GM23338 (cell line): ENCODE results near the gene NEDD1. TPM values are rescaled to one million over a fixed set of nuclear protein-coding genes. Genes with fewer than 3 reads are reported as not detected.

ENCODE experiments used
- ATAC-seq: fragments of 200-7000 bp; cut with Tn5 transposase; 3 replicates; pipeline ENCODE4 v1.9.1; 2020
- DNase-seq: peaks from one replicate; pipeline ENCODE4 v3.0.0-alpha.2; 2015; ENCODE audit warnings: low spot score
- H2AFZ ChIP-seq: fragments of 200-600 bp; sonication (generic); 2 replicates; pipeline ENCODE4 v1.8.0; 2016; ENCODE audit warnings: antibody characterized with exemption, mild to moderate bottlenecking, moderate library complexity
- H3F3A ChIP-seq: fragments of 200-600 bp; sonication (generic); replicated peaks from 2 replicates; pipeline ENCODE4 v1.8.0; 2017; ENCODE audit warnings: antibody characterized with exemption, mixed run types, low read depth
- H3K27ac ChIP-seq: fragments of 200-600 bp; sonication (generic); 2 replicates; pipeline ENCODE4 v1.6.1; 2016; ENCODE audit warnings: low read depth
- H3K27me3 ChIP-seq: fragments of 200-600 bp; sonication (generic); 2 replicates; pipeline ENCODE4 v1.8.0; 2016; ENCODE audit warnings: mild to moderate bottlenecking, mixed run types, moderate library complexity; ENCODE audit not compliant: insufficient read depth
- H3K36me3 ChIP-seq: fragments of 200-600 bp; sonication (generic); 2 replicates; pipeline ENCODE4 v1.8.0; 2016; ENCODE audit warnings: mild to moderate bottlenecking; ENCODE audit not compliant: insufficient read depth
- H3K4me1 ChIP-seq: fragments of 200-600 bp; sonication (generic); 2 replicates; pipeline ENCODE4 v1.8.0; 2016; ENCODE audit warnings: mild to moderate bottlenecking, moderate library complexity; ENCODE audit not compliant: insufficient read depth
- H3K4me2 ChIP-seq: fragments of 200-600 bp; sonication (generic); 2 replicates; pipeline ENCODE4 v1.7.1; 2017; ENCODE audit warnings: mixed run types
- H3K4me3 ChIP-seq: fragments of 200-600 bp; sonication (generic); 2 replicates; pipeline ENCODE4 v1.6.1; 2016; ENCODE audit warnings: mixed run types
- H3K79me2 ChIP-seq: fragments of 200-600 bp; sonication (generic); replicated peaks from 2 replicates; pipeline ENCODE4 v1.8.0; 2017; ENCODE audit warnings: mild to moderate bottlenecking; ENCODE audit not compliant: insufficient read depth
- H3K9me2 ChIP-seq: fragments of 200-600 bp; sonication (generic); 2 replicates; pipeline ENCODE4 v1.8.0; 2017; ENCODE audit not compliant: insufficient read depth
- H4K20me1 ChIP-seq: fragments of 200-600 bp; sonication (generic); replicated peaks from 2 replicates; pipeline ENCODE4 v1.8.0; 2017; ENCODE audit warnings: mild to moderate bottlenecking; ENCODE audit not compliant: insufficient read depth
- H3K27ac Mint-ChIP-seq: 2 replicates; pipeline ENCODE4 v1.8.0; 2020; ENCODE audit warnings: inconsistent platforms, mild to moderate bottlenecking, moderate library complexity, mixed read lengths
- H3K27me3 Mint-ChIP-seq: 3 replicates; pipeline ENCODE4 v1.8.0; 2022; ENCODE audit warnings: low read depth, mild to moderate bottlenecking, moderate library complexity, mixed read lengths, inconsistent platforms; ENCODE audit not compliant: insufficient read depth, poor library complexity
- H3K36me3 Mint-ChIP-seq: 3 replicates; pipeline ENCODE4 v1.8.0; 2021; ENCODE audit warnings: low read depth, mild to moderate bottlenecking, inconsistent platforms, moderate library complexity, mixed read lengths
- H3K4me1 Mint-ChIP-seq: 3 replicates; pipeline ENCODE4 v1.8.0; 2020; ENCODE audit warnings: mild to moderate bottlenecking, inconsistent platforms, mixed read lengths
- H3K4me3 Mint-ChIP-seq: 3 replicates; pipeline ENCODE4 v1.8.0; 2021; ENCODE audit warnings: moderate library complexity, mild to moderate bottlenecking, inconsistent platforms, mixed read lengths
- H3K9me3 Mint-ChIP-seq: 3 replicates; pipeline ENCODE4 v1.8.0; 2020; ENCODE audit warnings: moderate library complexity, mild to moderate bottlenecking, inconsistent platforms, mixed read lengths
- CREB1 ChIP-seq: fragments of 250-450 bp; sonication (Bioruptor Pico); IDR thresholded peaks from 2 replicates; pipeline ENCODE4 v1.5.0; 2020; ENCODE audit warnings: low read depth, mild to moderate bottlenecking, moderate library complexity
- ETS1 ChIP-seq: IDR thresholded peaks from 2 replicates; pipeline ENCODE4 v1.6.1; 2016; ENCODE audit warnings: antibody characterized with exemption
- EZH2 ChIP-seq: fragments of 200-600 bp; sonication (generic); IDR thresholded peaks from one replicate; pipeline ENCODE4 v1.8.0; 2017; ENCODE audit warnings: antibody characterized with exemption, mild to moderate bottlenecking, low read depth; ENCODE audit not compliant: unreplicated experiment
- EZH2phosphoT487 ChIP-seq: fragments of 200-600 bp; sonication (generic); IDR thresholded peaks from one replicate; pipeline ENCODE4 v1.8.1; 2018; ENCODE audit warnings: antibody characterized with exemption; ENCODE audit not compliant: unreplicated experiment
- JUNB ChIP-seq: IDR thresholded peaks from one replicate; pipeline ENCODE4 v1.6.1; 2016; ENCODE audit warnings: antibody characterized with exemption; ENCODE audit not compliant: unreplicated experiment
- NANOG ChIP-seq: IDR thresholded peaks from 2 replicates; pipeline ENCODE4 v1.6.1; 2016; ENCODE audit warnings: antibody characterized with exemption, borderline replicate concordance
- POLR2AphosphoS5 ChIP-seq: IDR thresholded peaks from 2 replicates; pipeline ENCODE4 v1.6.1; 2016; ENCODE audit warnings: antibody characterized with exemption, low read depth
- STAT1 ChIP-seq: IDR thresholded peaks from one replicate; pipeline ENCODE4 v1.6.1; 2016; ENCODE audit warnings: antibody characterized with exemption; ENCODE audit not compliant: unreplicated experiment
- ZNF114 ChIP-seq: fragments of 250-450 bp; sonication (Bioruptor Pico); IDR thresholded peaks from 2 replicates; pipeline ENCODE4 v1.5.0; 2020; ENCODE audit warnings: mild to moderate bottlenecking, moderate library complexity
- ZNF331 ChIP-seq: fragments of 250-450 bp; sonication (Bioruptor Pico); IDR thresholded peaks from 2 replicates; pipeline ENCODE4 v1.5.0; 2020; ENCODE audit warnings: low read depth, mild to moderate bottlenecking, moderate library complexity
- ZNF462 ChIP-seq: fragments of 250-450 bp; sonication (Bioruptor Pico); IDR thresholded peaks from 2 replicates; pipeline ENCODE4 v1.5.0; 2020; ENCODE audit warnings: mild to moderate bottlenecking, moderate library complexity
- polyA plus RNA-seq: library from polyadenylated mRNA; unstranded; fragments of >200 nt; fragmentation: Nextera tagmentation; extraction: Ambion mirVana; gene quantifications from 2 replicates; pipeline ENCODE4 v1.2.1, GENCODE V29; 2016
- total RNA-seq: library from RNA; depleted of rRNA; stranded (reverse); fragments of >200 nt; shearing (Covaris generic); gene quantifications from 2 replicates; pipeline ENCODE4 v1.2.3, GENCODE V29; 2014
- TF ChIP-seq, protein P1 (sequence below): IDR thresholded peaks from one replicate; pipeline ENCODE4 v1.6.1; 2018; ENCODE audit warnings: antibody characterized with exemption; ENCODE audit not compliant: unreplicated experiment
- TF ChIP-seq, protein P2 (sequence below), 2 experiments: fragments of 200-600 bp in 1 of 2; sonication (generic) in 1 of 2; conservative IDR thresholded peaks; 2 replicates each; pipeline versions ENCODE4 v1.5.1 to v1.6.1; 2016 to 2017; ENCODE audit warnings: antibody characterized with exemption in 2 of 2, low read depth in 2 of 2, mild to moderate bottlenecking in 2 of 2, moderate library complexity in 1 of 2

Gene NEDD1
- total and polyA plus RNA-seq, 2 experiments from 2014 or later = 16.0 to 35.8 TPM

- H3K4me2 ChIP-seq = peak overlapping the region; percentile 46
- H2AFZ ChIP-seq = no peak overlapping the region
- Mint-ChIP-seq H3K4me1 (peaks cover 21% of the 10 kb centered on the region), H3K27me3 (no peaks in the 10 kb centered on the region), H3K4me3 (no peak overlapping the region), H3K9me3 (no peaks in the 10 kb centered on the region), H3K36me3 (peaks cover 21% of the 10 kb centered on the region; the same call in 2 of the 3 replicates), H3K27ac (peak overlapping the region; percentile 75)
- no peaks in the 10 kb centered on the region for H3F3A ChIP-seq
- DNase-seq (no peak), ATAC-seq (no peak)
- H4K20me1 ChIP-seq = no peaks in the 10 kb centered on the region
- 0 out of 2 replicates have a peak, but pooled peaks cover 3% of the 10 kb centered on the region for H3K9me2 ChIP-seq
- no peaks in the 10 kb centered on the region for H3K36me3 ChIP-seq
- peak overlapping the region; percentile 1; the same call in 1 of the 2 replicates for H3K4me3 ChIP-seq
- TF ChIP-seq JUNB (no peak), ETS1 (no peak), EZH2 (no peak), ZNF114 (CRISPR knock-in tag) (no peak), ZNF462 (CRISPR knock-in tag) (no peak), NANOG (no peak), POLR2AphosphoS5 (no peak), EZH2phosphoT487 (no peak), STAT1 (no peak), ZNF331 (CRISPR knock-in tag) (no peak), CREB1 (CRISPR knock-in tag) (no peak)
- TF ChIP-seq, protein P1, sequence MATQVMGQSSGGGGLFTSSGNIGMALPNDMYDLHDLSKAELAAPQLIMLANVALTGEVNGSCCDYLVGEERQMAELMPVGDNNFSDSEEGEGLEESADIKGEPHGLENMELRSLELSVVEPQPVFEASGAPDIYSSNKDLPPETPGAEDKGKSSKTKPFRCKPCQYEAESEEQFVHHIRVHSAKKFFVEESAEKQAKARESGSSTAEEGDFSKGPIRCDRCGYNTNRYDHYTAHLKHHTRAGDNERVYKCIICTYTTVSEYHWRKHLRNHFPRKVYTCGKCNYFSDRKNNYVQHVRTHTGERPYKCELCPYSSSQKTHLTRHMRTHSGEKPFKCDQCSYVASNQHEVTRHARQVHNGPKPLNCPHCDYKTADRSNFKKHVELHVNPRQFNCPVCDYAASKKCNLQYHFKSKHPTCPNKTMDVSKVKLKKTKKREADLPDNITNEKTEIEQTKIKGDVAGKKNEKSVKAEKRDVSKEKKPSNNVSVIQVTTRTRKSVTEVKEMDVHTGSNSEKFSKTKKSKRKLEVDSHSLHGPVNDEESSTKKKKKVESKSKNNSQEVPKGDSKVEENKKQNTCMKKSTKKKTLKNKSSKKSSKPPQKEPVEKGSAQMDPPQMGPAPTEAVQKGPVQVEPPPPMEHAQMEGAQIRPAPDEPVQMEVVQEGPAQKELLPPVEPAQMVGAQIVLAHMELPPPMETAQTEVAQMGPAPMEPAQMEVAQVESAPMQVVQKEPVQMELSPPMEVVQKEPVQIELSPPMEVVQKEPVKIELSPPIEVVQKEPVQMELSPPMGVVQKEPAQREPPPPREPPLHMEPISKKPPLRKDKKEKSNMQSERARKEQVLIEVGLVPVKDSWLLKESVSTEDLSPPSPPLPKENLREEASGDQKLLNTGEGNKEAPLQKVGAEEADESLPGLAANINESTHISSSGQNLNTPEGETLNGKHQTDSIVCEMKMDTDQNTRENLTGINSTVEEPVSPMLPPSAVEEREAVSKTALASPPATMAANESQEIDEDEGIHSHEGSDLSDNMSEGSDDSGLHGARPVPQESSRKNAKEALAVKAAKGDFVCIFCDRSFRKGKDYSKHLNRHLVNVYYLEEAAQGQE = no peak
- TF ChIP-seq, protein P2, sequence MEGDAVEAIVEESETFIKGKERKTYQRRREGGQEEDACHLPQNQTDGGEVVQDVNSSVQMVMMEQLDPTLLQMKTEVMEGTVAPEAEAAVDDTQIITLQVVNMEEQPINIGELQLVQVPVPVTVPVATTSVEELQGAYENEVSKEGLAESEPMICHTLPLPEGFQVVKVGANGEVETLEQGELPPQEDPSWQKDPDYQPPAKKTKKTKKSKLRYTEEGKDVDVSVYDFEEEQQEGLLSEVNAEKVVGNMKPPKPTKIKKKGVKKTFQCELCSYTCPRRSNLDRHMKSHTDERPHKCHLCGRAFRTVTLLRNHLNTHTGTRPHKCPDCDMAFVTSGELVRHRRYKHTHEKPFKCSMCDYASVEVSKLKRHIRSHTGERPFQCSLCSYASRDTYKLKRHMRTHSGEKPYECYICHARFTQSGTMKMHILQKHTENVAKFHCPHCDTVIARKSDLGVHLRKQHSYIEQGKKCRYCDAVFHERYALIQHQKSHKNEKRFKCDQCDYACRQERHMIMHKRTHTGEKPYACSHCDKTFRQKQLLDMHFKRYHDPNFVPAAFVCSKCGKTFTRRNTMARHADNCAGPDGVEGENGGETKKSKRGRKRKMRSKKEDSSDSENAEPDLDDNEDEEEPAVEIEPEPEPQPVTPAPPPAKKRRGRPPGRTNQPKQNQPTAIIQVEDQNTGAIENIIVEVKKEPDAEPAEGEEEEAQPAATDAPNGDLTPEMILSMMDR (conservative IDR thresholded peaks at IDR 0.05; ENCODE audit: low read depth in 2 of 2) = no peak
- no peaks in the 10 kb centered on the region for H3K27me3 ChIP-seq
- H3K27ac ChIP-seq = no peak overlapping the region; the same call in 1 of the 2 replicates
- peaks cover 8% of the 10 kb centered on the region for H3K79me2 ChIP-seq
- peaks cover 11% of the 10 kb centered on the region; the same call in 1 of the 2 replicates for H3K4me1 ChIP-seq
These were observed 12.6 kb downstream of the NEDD1 start for GRCh38 chr12:96919510-96920210.
